ENCODE data around the gene ACKR3.
A peak's percentile ranks its signal among the peaks of the same experiment; 100 is the strongest.

ACKR3 gene

DNA sequence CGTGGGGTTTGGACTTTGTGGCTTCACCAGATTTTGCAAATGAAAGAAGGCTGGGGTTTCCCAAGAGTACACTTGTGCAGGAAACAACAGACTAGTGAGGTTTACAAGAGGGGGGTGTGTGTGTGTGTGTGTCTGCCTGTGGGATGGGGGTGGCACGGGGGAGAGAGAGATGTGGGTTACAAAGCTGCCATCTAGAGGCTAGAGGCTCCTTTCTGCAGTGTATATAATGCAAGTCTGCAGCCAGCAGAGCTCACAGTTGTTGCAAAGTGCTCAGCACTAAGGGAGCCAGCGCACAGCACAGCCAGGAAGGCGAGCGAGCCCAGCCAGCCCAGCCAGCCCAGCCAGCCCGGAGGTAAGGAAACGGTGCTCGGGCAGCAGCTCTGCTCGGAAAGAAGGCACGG, at the start of gene ACKR3:
Gene ACKR3 (plus strand): TSS at position 253 of the 401 bp plus-strand sequence. CDS start 10,641 bp downstream, outside the sequence.
- Histone ChIP-seq H3K4me1 (ENCODE audit: control insufficient read depth, insufficient read depth, low read length) (peaks cover 57% of the 10 kb centered on the region), H3K27me3 (ENCODE audit: control insufficient read depth, insufficient read depth, low read length) (peaks cover 29% of the 10 kb centered on the region), H3K27ac (ENCODE audit: low read depth, low read length) (peak within 1 kb of the TSS; percentile 71), H3K9me3 (ENCODE audit: control insufficient read depth, insufficient read depth, low read length) (no peaks in the 10 kb centered on the region), H3K4me3 (ENCODE audit: low read depth, low read length) (peak within 1 kb of the TSS; percentile 55), H3K36me3 (ENCODE audit: control insufficient read depth, insufficient read depth, low read length) (no peaks in the 10 kb centered on the region), H3K9ac (ENCODE audit: low read depth, low read length) (peak within 1 kb of the TSS; percentile 5; the same call in 1 of the 2 replicates)

DNA sequence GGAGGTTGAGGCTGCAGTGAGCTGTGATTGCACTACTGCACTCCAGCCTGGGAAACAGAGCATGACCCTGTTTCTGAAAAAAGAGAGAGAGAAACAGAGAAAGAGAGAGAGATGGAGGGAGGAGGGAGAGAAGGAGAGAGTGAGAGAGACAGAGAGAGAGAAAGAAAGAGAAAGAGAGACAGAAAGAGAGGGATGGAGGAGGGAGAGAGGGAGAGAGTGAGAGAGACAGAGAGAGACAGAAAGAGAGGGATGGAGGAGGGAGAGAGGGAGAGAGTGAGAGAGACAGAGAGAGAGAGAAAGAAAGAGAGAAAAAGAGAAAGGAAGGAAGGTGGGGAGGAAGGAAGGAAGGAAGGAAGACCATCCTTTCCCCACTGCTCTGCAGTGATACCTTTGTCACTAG, 48.1 kb upstream of the ACKR3 start:
- Histone ChIP-seq H3K27me3 (ENCODE audit: control insufficient read depth, insufficient read depth, low read length) (no peaks in the 10 kb centered on the region), H3K9ac (ENCODE audit: low read depth, low read length) (no peak overlapping the region), H3K27ac (ENCODE audit: low read depth, low read length) (no peak overlapping the region), H3K36me3 (ENCODE audit: control insufficient read depth, insufficient read depth, low read length) (no peaks in the 10 kb centered on the region), H3K4me1 (ENCODE audit: control insufficient read depth, insufficient read depth, low read length) (no peaks in the 10 kb centered on the region), H3K4me3 (ENCODE audit: low read depth, low read length) (no peak overlapping the region), H3K9me3 (ENCODE audit: control insufficient read depth, insufficient read depth, low read length) (no peaks in the 10 kb centered on the region)

DNA sequence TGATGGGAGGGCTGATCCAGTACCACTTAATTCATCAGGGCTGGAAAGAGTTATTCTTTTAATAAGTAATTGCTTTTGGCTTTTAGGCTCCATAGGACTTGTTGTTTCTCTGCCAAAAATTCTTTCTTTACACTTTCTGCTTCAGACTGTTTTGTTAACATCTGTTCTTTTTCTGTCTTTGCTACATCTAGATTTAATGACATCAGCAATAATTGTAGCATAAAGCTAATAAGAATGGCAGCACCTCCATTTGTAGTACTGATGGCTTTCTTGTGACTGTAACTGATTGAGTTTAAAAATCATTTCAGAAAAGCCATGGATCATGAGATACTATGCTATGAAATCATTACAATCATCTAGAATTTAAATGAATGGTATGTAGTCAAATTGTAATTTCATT, 46.4 kb upstream of the ACKR3 start:
- Histone ChIP-seq H3K9me3 (ENCODE audit: control insufficient read depth, insufficient read depth, low read length) (no peaks in the 10 kb centered on the region), H3K4me1 (ENCODE audit: control insufficient read depth, insufficient read depth, low read length) (no peaks in the 10 kb centered on the region), H3K4me3 (ENCODE audit: low read depth, low read length) (no peak overlapping the region), H3K27me3 (ENCODE audit: control insufficient read depth, insufficient read depth, low read length) (no peaks in the 10 kb centered on the region), H3K36me3 (ENCODE audit: control insufficient read depth, insufficient read depth, low read length) (no peaks in the 10 kb centered on the region), H3K27ac (ENCODE audit: low read depth, low read length) (no peak overlapping the region), H3K9ac (ENCODE audit: low read depth, low read length) (no peak overlapping the region)

DNA sequence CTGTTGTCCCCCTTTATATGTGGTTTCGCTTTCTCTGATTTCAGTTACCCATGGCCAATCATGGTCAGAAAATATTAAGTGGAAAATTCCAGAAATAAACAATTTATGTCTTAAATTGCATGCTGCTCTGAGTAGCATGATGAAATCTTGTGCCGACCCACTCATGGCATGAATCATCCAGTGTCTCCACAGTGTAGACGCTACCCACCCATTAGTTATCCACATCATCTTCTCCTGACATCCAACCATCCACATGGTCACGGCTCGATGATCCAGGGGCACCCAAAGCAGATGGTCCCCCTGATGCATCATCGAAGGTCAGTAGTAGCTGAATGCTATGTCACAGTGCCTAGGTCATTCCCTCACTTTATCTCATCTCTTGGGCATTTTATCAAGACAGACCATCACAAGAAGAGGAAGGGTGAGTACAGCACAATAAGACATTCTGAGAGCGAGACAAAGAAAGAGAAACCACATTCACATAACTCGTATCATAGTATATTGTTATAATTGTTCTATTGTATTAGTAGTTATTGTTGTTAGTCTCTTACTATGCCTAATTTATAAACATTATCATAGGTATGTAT, 44.1 kb upstream of the ACKR3 start:
- Histone ChIP-seq H3K4me3 (ENCODE audit: low read depth, low read length) (no peak overlapping the region), H3K4me1 (ENCODE audit: control insufficient read depth, insufficient read depth, low read length) (no peaks in the 10 kb centered on the region), H3K9me3 (ENCODE audit: control insufficient read depth, insufficient read depth, low read length) (no peaks in the 10 kb centered on the region), H3K36me3 (ENCODE audit: control insufficient read depth, insufficient read depth, low read length) (no peaks in the 10 kb centered on the region), H3K27me3 (ENCODE audit: control insufficient read depth, insufficient read depth, low read length) (no peaks in the 10 kb centered on the region), H3K9ac (ENCODE audit: low read depth, low read length) (no peak overlapping the region), H3K27ac (ENCODE audit: low read depth, low read length) (no peak overlapping the region)

DNA sequence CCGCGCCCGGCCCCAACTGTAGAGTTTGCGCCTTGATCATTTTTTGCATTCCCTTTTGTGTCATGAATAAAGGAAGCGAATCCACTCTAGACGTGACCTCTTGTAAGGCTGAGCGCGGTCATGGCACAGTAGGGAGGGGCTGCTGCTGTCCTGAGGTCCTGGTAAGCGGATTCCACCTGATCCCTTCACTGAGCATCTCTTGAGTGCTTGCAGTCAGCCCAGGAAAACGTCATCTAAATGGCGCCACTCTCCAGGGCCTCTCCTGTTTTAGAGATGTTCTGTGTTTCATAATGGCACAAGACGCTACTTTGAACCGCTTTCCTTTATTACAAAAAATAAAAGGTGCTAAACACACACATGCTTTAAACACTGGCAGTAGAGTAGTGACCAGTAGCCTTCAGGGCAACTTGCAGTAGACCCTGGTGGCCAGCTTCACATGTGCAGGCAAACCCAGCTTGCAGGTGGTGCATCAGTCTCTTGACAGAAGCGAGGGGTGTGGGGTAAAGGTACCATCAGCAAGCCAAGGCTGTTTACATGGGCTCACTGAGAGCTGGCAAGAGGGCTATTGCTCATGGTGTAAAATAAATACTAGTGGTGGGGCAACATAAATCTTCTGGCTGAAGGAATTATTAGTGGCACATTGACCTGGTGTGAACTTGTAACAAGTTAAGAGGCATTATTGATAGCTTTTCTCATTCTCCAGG, 43.0 kb upstream of the ACKR3 start:
- Histone ChIP-seq H3K36me3 (ENCODE audit: control insufficient read depth, insufficient read depth, low read length) (no peaks in the 10 kb centered on the region), H3K27me3 (ENCODE audit: control insufficient read depth, insufficient read depth, low read length) (no peaks in the 10 kb centered on the region), H3K27ac (ENCODE audit: low read depth, low read length) (no peak overlapping the region), H3K9ac (ENCODE audit: low read depth, low read length) (no peak overlapping the region), H3K9me3 (ENCODE audit: control insufficient read depth, insufficient read depth, low read length) (no peaks in the 10 kb centered on the region), H3K4me3 (ENCODE audit: low read depth, low read length) (no peak overlapping the region), H3K4me1 (ENCODE audit: control insufficient read depth, insufficient read depth, low read length) (no peaks in the 10 kb centered on the region)

DNA sequence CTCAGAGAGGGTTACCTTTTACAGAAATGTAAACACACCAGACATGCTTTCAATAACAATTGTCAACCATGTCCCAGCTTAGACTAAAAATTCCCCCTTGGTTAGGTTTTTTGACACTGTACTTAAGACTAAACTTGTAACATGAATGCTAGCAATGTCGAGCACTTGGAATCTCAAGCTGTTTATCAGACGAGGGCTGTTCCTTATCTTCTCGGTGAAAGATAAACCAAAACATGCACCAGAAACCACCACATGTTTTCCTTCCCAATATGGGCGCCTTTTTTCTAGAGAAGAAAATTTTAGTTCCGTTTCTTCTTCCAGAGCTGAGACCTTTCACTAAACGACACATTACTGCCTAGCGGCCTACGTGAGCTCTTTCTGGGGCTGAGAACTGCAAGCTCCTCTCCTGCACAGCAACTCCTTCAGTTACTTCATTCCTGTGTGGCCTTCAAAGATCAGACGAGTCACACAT, 42.4 kb upstream of the ACKR3 start:
- Histone ChIP-seq H3K36me3 (ENCODE audit: control insufficient read depth, insufficient read depth, low read length) (no peaks in the 10 kb centered on the region), H3K27me3 (ENCODE audit: control insufficient read depth, insufficient read depth, low read length) (no peaks in the 10 kb centered on the region), H3K9ac (ENCODE audit: low read depth, low read length) (no peak overlapping the region)

DNA sequence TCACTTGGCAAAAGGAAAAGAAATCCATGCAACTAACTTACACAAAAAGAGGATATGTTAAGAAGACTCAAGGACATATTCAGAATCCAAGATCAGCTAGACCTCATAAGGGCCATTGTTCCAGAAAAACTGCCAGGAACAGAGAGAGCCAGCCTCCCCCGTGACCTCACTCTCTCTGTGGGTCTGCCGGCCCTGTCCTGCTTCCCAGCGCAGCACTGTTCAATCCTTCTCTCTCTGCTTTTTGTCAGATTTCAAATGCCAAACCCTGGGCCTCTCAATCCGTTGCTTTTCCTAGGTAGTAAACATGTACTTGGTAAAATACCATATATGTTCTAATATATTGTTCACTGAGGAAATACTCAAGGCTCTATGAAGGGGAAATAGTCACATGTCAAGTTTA, 40.0 kb upstream of the ACKR3 start:
- Histone ChIP-seq H3K27me3 (ENCODE audit: control insufficient read depth, insufficient read depth, low read length) (no peaks in the 10 kb centered on the region), H3K4me1 (ENCODE audit: control insufficient read depth, insufficient read depth, low read length) (no peaks in the 10 kb centered on the region), H3K9ac (ENCODE audit: low read depth, low read length) (no peak overlapping the region), H3K27ac (ENCODE audit: low read depth, low read length) (no peak overlapping the region), H3K9me3 (ENCODE audit: control insufficient read depth, insufficient read depth, low read length) (no peaks in the 10 kb centered on the region), H3K36me3 (ENCODE audit: control insufficient read depth, insufficient read depth, low read length) (no peaks in the 10 kb centered on the region), H3K4me3 (ENCODE audit: low read depth, low read length) (no peak overlapping the region)

More for the DNA sequence above, 42.4 kb upstream of the ACKR3 start:
- H3K4me1 ChIP-seq (ENCODE audit: control insufficient read depth, insufficient read depth, low read length) = no peaks in the 10 kb centered on the region
- no peak overlapping the region for H3K27ac ChIP-seq (ENCODE audit: low read depth, low read length)
- no peaks in the 10 kb centered on the region for H3K9me3 ChIP-seq (ENCODE audit: control insufficient read depth, insufficient read depth, low read length)
- no peak overlapping the region for H3K4me3 ChIP-seq (ENCODE audit: low read depth, low read length)

DNA sequence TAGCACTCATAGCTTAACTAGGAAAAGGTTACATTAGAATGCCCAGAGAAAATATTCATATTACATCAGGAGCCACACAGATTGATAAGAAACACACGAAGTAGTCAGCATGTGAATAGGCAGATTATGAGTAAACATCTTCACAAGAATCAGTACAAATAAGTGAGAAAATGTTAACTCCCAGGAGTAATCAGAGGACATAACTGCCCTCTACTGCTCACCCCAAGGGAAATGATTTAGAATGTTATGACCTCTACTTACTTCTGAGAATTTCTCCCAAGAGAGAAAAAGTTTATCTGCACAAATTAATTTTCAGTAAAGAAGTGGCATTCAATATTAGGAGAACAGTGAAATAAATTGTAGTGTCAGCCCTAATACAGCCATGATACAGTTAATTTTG, 39.1 kb upstream of the ACKR3 start:
- H3K4me3 ChIP-seq (ENCODE audit: low read depth, low read length) = no peak overlapping the region
- H3K36me3 ChIP-seq (ENCODE audit: control insufficient read depth, insufficient read depth, low read length) = no peaks in the 10 kb centered on the region
- no peaks in the 10 kb centered on the region for H3K4me1 ChIP-seq (ENCODE audit: control insufficient read depth, insufficient read depth, low read length)
- H3K27me3 ChIP-seq (ENCODE audit: control insufficient read depth, insufficient read depth, low read length) = no peaks in the 10 kb centered on the region
- no peak overlapping the region for H3K27ac ChIP-seq (ENCODE audit: low read depth, low read length)
- H3K9ac ChIP-seq (ENCODE audit: low read depth, low read length) = no peak overlapping the region
- H3K9me3 ChIP-seq (ENCODE audit: control insufficient read depth, insufficient read depth, low read length) = no peaks in the 10 kb centered on the region

DNA sequence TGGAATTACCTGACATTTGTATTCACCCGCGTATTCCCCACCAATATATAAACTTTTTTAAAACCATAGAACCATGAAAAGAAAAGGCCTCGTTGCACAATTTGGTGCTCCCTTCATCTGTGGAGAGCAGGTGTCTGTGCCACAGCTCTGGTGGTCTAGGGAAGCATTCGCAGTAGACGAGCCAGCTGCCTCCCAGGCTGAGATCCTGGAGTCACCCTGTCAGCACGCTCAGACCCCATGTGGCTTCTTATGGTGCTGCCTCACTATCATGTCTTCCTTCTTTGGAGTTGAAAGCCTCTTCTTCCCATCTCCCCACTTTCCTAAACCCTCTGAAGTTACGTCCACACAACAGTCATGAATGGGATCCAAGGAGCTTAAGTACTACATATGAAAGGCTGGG, 38.4 kb upstream of the ACKR3 start:
- Histone ChIP-seq H3K9me3 (ENCODE audit: control insufficient read depth, insufficient read depth, low read length) (no peaks in the 10 kb centered on the region), H3K4me1 (ENCODE audit: control insufficient read depth, insufficient read depth, low read length) (no peaks in the 10 kb centered on the region), H3K9ac (ENCODE audit: low read depth, low read length) (no peak overlapping the region), H3K27ac (ENCODE audit: low read depth, low read length) (no peak overlapping the region), H3K4me3 (ENCODE audit: low read depth, low read length) (no peak overlapping the region), H3K27me3 (ENCODE audit: control insufficient read depth, insufficient read depth, low read length) (no peaks in the 10 kb centered on the region), H3K36me3 (ENCODE audit: control insufficient read depth, insufficient read depth, low read length) (no peaks in the 10 kb centered on the region)

DNA sequence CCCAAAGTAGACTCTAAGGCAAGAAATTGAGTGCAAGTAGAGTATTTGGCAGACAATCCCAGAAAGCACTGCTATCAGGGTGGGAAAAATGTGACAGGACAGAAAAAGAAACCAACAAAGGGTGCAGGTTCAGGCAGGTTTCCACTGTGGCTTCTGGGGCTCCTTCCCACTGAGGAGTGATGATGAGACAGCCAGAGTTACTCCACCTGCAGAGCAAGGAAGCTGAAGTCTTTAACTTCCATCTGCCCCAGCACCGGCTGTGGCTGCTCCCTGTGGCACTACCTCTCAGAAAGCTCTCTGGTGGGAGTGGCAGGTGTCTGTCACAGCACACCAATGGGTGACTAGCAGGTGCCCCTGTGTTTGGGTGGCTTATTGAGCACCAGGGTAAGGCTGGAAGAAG, 37.6 kb upstream of the ACKR3 start:
- no peaks in the 10 kb centered on the region for H3K4me1 ChIP-seq (ENCODE audit: control insufficient read depth, insufficient read depth, low read length)
- no peak overlapping the region for H3K4me3 ChIP-seq (ENCODE audit: low read depth, low read length)
- H3K27ac ChIP-seq (ENCODE audit: low read depth, low read length) = no peak overlapping the region
- no peaks in the 10 kb centered on the region for H3K27me3 ChIP-seq (ENCODE audit: control insufficient read depth, insufficient read depth, low read length)
- H3K9ac ChIP-seq (ENCODE audit: low read depth, low read length) = no peak overlapping the region
- no peaks in the 10 kb centered on the region for H3K36me3 ChIP-seq (ENCODE audit: control insufficient read depth, insufficient read depth, low read length)
- no peaks in the 10 kb centered on the region for H3K9me3 ChIP-seq (ENCODE audit: control insufficient read depth, insufficient read depth, low read length)

DNA sequence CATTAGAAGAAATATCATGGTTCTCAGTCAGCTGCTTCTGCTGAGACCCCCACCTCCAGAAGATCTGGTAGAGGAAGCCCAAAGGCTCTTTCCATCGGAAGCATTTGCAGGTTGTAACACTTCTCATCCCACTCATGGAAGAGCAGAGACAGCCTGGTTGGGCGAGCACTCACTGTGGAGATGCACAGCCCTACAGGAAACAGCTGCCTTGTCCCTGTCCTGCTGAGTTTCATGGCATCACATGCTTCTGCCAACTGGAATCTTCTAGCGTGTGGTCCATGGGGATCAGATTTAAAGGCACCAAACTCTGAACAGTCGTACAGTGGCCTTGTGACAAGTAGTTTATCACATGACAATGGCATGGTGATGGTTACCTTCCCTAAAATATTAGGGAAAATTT, 36.3 kb upstream of the ACKR3 start:
- H3K27ac ChIP-seq (ENCODE audit: low read depth, low read length) = no peak overlapping the region
- no peaks in the 10 kb centered on the region for H3K4me1 ChIP-seq (ENCODE audit: control insufficient read depth, insufficient read depth, low read length)
- no peaks in the 10 kb centered on the region for H3K9me3 ChIP-seq (ENCODE audit: control insufficient read depth, insufficient read depth, low read length)
- no peaks in the 10 kb centered on the region for H3K36me3 ChIP-seq (ENCODE audit: control insufficient read depth, insufficient read depth, low read length)
- H3K27me3 ChIP-seq (ENCODE audit: control insufficient read depth, insufficient read depth, low read length) = no peaks in the 10 kb centered on the region
- H3K9ac ChIP-seq (ENCODE audit: low read depth, low read length) = no peak overlapping the region
- no peak overlapping the region for H3K4me3 ChIP-seq (ENCODE audit: low read depth, low read length)

Measured in HUES48 (cell line).